HuH-7 (cell line): Measurements from ENCODE around the gene ASS1.
"Not testable (repeated sequence)": the region's sequence is repeated elsewhere in the genome, so short reads cannot be mapped to it uniquely, and the experiment has no call there.

Experiments
- DNase-seq: peaks from one replicate; pipeline ENCODE4 v3.0.0; 2011; ENCODE audit warnings: low spot score

The ASS1 gene

DNA sequence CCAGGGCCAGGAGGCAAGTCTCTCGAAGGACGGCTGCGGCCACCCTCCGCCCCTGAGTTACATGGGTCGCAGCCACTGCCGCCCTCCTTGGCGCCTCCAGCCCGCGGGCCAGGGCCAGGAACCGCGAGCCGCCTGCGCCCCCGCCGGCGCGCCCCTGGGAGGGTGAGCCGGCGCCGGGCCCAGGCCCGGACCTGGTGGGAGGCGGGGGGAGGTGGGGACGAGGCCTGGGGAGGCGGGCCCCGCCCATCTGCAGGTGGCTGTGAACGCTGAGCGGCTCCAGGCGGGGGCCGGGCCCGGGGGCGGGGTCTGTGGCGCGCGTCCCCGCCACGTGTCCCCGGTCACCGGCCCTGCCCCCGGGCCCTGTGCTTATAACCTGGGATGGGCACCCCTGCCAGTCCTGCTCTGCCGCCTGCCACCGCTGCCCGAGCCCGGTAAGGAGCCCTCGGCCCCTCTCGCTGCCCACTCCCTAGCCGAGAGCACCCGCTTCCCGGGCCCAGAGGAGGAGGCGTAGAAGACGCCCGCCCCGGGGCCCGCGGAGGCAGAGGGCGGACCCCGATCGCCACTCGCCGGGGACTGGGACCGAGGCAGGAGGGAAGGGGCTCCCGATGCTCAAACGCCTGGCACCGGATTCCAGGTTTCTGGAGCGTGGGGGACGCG, at the start of gene ASS1:
Gene ASS1 (plus strand): TSS at position 397 of the 657 bp plus-strand sequence. CDS start 7,268 bp downstream, outside the sequence.
- DNase-seq: peak; percentile 91

- no peak for DNase-seq
These were observed 48.8 kb upstream of the ASS1 start for GRCh38 chr9:130395810-130396435.

DNA sequence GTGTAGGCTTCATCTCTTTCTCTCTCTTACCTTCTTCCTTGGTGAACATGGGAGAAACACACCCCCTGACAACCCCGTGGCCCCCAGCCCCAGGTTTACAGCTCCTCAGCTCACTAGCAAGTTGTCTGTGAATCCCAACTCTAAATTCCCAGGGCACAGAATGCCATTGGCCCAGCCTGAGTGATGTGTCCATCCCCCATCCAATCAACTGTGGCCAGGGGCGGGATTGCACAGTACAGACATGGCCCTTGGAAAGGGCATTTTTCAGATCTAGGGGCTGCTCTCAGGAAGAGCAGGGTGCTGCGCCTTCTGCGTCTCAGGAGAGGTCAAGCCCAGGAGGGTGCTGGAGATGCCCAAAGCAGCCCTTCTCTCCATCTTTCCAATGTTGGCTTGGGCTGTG, 48.2 kb upstream of the ASS1 start:
- no peak for DNase-seq

- no peak for DNase-seq
These were observed 46.1 kb upstream of the ASS1 start for GRCh38 chr9:130398487-130399240.

- DNase-seq: no peak
These were observed 45.0 kb upstream of the ASS1 start for GRCh38 chr9:130399768-130400167.

DNA sequence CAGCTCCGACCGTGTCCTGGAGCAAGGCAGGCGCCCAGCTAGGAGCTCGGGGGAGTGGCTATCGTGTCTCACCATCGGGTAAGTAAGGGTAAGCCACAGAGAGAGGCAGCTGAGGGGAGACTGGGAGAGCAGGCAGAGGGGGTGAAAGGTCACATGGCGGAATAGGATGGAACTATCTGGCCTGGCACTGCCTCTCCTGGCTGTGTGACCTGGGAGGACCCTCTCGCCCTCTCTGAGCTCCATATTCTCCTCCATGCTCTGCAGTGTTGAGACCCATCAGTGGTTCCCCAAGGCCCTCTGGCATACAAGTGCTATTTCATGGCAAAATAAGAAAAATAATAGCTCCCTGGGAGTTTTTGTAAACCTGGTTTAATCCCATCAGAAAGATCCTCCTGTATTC, 43.9 kb upstream of the ASS1 start:
- DNase-seq: no peak

- not testable (repeated sequence) for DNase-seq
These were observed 43.0 kb upstream of the ASS1 start for GRCh38 chr9:130401742-130402141.

- no peak for DNase-seq
These were observed 42.5 kb upstream of the ASS1 start for GRCh38 chr9:130402243-130402642.

GRCh38 chr9:130402645-130403440, 41.9 kb upstream of the ASS1 start:
- DNase-seq: no peak

DNA sequence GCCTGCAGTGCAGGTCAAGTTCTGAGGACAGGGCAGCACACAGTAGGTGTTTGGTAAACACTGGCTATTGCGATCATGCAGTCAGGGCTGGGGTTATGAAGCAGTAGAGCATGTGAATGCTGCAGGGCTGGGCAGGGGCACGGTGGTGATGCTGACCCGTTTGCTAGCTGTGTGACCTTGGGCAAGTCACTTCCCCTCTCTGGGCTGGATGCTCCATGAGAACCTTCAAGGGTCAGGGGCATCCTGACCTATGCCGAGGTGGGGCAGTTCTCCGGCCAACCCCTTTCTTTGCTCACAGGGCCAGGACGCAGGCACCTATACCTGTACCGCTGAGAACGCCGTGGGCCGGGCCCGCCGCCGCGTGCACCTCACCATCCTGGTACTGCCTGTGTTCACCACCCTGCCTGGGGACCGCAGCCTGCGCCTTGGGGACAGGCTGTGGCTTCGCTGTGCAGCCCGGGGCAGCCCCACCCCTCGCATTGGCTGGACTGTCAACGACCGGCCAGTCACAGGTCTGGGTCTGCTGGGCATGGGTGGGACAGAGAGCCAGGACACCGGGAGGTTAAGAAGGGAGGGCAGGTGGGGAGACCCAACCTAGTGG, 39.0 kb upstream of the ASS1 start:
- no peak for DNase-seq

DNA sequence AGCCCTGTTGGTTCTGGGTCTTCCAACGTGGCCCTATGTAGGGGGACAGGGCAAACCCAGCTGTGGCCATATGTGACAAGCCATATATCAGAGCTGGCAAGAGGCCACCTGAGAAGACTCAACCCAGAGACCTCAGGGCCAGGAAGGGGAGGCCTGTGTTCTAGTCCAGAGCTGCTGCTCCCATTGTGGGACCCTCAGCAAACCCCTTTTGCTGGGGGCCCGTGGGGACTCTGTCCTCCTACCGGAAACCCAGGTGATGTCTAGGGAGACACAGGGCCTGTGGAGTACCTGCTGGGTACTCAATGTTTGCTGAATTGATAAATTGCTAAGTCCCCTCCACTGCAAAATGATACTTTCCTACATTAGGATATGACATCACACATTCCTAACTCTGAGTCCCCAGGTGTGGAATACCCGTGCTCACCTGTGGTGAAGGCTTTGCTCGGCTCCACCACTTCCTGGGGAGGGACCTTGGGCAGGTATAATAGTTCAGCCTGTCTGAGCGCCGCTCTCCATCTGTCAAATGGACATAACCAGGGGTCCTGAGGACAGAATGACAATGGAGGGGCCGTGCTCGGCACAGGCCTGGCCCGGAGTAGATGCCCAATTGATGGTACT, 38.4 kb upstream of the ASS1 start:
- no peak for DNase-seq

DNA sequence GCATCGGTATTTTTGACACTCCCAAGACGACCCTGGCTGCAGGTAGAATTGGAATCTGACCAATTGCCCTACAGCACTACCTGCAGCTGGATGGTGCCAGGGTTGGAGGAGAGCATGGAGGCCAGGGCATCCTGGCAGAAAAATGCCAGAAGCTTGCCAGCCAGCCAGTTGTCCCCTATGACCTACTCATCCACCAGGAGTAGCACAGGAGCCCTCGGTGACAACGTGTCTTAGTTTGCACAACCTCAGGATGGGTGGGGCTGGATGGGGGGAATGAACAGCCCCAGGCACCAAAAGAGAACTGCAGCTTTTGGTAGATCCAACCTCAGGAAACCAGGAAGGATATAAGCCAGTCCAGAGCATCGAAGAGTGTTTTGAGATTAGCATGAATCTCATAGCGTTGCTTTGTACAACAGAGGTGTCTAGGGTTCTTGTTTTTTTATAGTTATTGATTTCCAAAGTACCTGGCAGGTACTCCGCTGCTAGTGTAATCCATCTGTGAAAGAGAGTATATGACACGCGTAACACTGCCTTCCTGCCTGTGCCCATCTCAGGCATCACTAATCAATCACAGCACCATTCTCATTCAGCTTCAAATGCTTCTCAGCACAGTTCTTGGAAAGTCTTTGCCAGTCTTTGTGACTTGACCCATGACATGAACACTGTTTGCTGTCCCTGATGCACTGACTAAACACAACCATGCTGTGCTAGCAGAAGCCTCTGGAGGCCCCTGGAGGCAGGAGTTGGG, 36.7 kb upstream of the ASS1 start:
- DNase-seq: no peak

- no peak for DNase-seq
These were observed 36.1 kb upstream of the ASS1 start for GRCh38 chr9:130408669-130409068.

DNA sequence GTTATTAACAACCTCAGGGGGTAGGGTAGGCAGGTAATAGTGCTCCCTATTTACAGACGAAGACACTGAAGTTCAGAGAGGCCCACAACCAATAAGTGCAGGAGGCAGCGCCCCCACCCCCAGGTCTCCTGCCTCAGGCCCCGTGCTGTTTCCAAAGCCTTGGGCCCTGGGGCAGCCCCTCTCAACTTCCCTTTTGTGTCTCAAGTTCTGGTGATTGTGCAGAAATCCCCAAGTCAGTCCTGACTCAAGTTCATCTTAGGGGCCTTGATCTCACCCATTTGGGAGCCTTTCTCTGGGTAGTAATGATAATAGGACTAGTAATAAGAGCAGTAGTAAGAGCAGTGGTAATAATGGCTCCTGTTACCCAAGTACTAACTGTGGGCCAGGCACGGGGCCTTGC, 35.5 kb upstream of the ASS1 start:
- no peak for DNase-seq

GRCh38 chr9:130410443-130410842, 34.3 kb upstream of the ASS1 start:
- DNase-seq: no peak

DNA sequence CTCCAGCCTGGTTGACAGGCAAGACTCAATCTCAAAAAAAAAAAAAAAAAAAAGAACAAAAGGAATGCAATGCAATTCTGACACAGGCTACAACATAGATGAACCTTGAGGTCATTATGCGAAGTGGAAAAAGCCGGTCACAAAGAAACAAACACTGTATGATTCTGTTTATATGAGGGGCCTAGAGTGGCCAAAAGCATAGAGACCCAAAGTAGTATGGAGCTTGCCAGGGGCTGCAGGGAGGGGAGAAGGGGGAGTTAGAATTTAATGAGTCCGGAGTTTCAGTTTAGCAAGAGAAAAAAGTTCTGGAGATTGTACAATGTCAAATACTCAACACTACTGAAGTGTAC, 33.2 kb upstream of the ASS1 start:
- no peak for DNase-seq

DNA sequence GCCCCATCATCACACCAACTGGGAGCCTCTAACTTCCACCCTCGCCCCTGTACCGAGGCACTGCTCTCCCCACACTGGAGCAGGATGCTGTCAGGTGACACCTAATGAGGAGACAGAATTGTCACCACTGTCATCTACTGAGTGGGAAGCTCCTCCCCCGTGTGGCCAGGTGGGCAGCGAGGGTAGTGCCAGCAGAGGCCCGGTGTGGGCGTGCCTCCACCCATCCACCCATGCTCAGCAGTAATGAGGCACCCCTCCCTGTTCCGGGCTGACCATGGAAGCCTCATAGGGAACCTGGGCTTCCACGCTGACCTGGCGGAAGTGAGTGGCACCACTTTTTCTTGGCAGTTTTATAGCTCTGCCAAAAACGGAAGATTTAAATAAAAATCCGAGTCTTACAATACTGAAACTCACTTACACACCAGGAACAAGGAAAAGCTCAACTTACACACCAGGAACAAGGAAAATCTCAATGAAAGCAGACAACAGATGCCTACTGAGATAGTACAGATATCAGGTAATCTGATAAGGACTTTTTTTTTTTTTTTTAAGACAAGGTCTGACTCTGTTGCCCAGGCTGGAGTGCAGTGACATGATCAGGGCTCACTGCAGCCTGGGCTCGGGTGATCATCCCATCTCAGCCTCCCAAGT, 30.6 kb upstream of the ASS1 start:
- DNase-seq: no peak

GRCh38 chr9:130414910-130415746, 29.6 kb upstream of the ASS1 start:
- no peak for DNase-seq

DNA sequence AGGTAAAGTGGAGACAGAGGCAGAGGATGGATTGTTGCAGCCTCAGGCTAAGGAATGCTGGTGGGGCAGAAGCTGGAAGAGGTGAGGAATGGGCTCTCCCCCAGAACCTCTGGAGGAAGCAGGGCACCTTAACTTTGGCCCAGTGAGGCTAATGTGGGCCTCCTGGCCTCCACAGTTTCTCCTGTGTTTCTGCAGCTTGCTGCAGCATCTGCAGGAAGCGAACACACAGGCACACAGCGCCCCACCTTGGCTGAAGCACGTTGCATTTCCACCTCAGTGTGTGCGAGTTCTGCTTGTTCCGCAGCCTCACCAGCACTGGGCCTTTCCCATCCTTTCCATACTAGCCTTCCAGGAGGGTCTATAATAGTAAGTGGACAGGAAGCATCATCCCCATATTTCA, 27.2 kb upstream of the ASS1 start:
- peak; percentile 64 for DNase-seq

- no peak for DNase-seq
These were observed 26.0 kb upstream of the ASS1 start for GRCh38 chr9:130418776-130419175.
